GM12865 (cell line): ENCODE results near the gene SLC12A8.

Source experiments
- DNase-seq: peaks from one replicate; pipeline ENCODE4 v3.0.0; 2010; ENCODE audit warnings: low read depth
- H3K4me3 ChIP-seq: 2 replicates; pipeline ENCODE4 v1.5.1; 2011; ENCODE audit warnings: mild to moderate bottlenecking, low read depth, low read length, control low read depth
- CTCF ChIP-seq: IDR thresholded peaks from 2 replicates; pipeline ENCODE4 v1.5.1; 2011; ENCODE audit warnings: low read length, control low read depth, low read depth, inconsistent platforms; ENCODE audit not compliant: insufficient read depth; ENCODE audit errors: missing control alignments

SLC12A8 gene

GRCh38 chr3:125080077-125080476 is 132.5 kb downstream of the SLC12A8 start:
- no peak overlapping the region for H3K4me3 ChIP-seq
- TF ChIP-seq CTCF = no peak
- no peak for DNase-seq

GRCh38 chr3:125079675-125080045 is 132.9 kb downstream of the SLC12A8 start:
- no peak for DNase-seq
- TF ChIP-seq CTCF = no peak
- no peak overlapping the region for H3K4me3 ChIP-seq

GRCh38 chr3:125078951-125079674 is 133.4 kb downstream of the SLC12A8 start:
- DNase-seq = no peak
- no peak for TF ChIP-seq CTCF
- no peak overlapping the region for H3K4me3 ChIP-seq

GRCh38 chr3:125077864-125078263 is 134.7 kb downstream of the SLC12A8 start:
- no peak overlapping the region for H3K4me3 ChIP-seq
- TF ChIP-seq CTCF = no peak
- DNase-seq = peak; percentile 62

- no peak for TF ChIP-seq CTCF
- no peak for DNase-seq
- H3K4me3 ChIP-seq = no peak overlapping the region
Measured at GRCh38 chr3:125076464-125076863, 136.1 kb downstream of the SLC12A8 start.

GRCh38 chr3:125075738-125076137 is 136.8 kb downstream of the SLC12A8 start:
- DNase-seq = no peak
- TF ChIP-seq CTCF = no peak
- no peak overlapping the region for H3K4me3 ChIP-seq

- TF ChIP-seq CTCF = no peak
- DNase-seq = no peak
- no peak overlapping the region for H3K4me3 ChIP-seq
Measured at GRCh38 chr3:125073390-125073905, 139.1 kb downstream of the SLC12A8 start.
